Astrocyte of the spinal cord (primary cell): ENCODE results near the gene CHD6.

ENCODE experiments used
- DNase-seq: peaks from one replicate; pipeline ENCODE4 v3.0.0; 2011; ENCODE audit warnings: low read depth, low spot score
- H3K4me3 ChIP-seq: 2 replicates; pipeline ENCODE4 v1.5.1; 2011; ENCODE audit warnings: low read depth, mild to moderate bottlenecking, low read length, moderate library complexity
- in situ Hi-C: cut with HindIII; loops from 2 replicates; pipeline ENCODE4 v1.10.0; 2017; ENCODE audit warnings: low sequenced_read_pairs
- TF ChIP-seq, protein P1 (sequence below): IDR thresholded peaks from 2 replicates; pipeline ENCODE4 v1.5.1; 2012; ENCODE audit warnings: low read depth, mild to moderate bottlenecking, low read length, inconsistent platforms

CHD6 gene

DNA sequence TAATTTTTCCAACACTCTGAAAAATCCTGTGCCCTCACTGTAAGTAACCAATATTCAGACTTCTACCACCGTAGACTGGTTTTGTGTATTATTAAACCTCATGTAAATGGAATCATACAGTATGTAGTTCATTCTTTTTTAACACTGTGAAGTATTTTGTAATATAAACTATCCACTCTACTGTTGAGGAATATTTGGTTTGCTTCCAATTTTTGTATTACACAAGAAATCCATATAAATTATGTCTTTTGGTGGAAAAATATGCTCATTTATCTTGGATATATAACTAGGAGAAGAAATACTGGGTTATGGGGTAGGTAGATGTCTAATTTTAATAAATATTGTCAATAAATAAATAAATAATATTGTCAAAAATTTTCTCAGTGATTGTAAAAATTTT lies 116.8 kb downstream of the CHD6 start:
- TF ChIP-seq, protein P1, sequence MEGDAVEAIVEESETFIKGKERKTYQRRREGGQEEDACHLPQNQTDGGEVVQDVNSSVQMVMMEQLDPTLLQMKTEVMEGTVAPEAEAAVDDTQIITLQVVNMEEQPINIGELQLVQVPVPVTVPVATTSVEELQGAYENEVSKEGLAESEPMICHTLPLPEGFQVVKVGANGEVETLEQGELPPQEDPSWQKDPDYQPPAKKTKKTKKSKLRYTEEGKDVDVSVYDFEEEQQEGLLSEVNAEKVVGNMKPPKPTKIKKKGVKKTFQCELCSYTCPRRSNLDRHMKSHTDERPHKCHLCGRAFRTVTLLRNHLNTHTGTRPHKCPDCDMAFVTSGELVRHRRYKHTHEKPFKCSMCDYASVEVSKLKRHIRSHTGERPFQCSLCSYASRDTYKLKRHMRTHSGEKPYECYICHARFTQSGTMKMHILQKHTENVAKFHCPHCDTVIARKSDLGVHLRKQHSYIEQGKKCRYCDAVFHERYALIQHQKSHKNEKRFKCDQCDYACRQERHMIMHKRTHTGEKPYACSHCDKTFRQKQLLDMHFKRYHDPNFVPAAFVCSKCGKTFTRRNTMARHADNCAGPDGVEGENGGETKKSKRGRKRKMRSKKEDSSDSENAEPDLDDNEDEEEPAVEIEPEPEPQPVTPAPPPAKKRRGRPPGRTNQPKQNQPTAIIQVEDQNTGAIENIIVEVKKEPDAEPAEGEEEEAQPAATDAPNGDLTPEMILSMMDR = no peak
- no peak overlapping the region for H3K4me3 ChIP-seq
- no peak for DNase-seq
- in situ Hi-C loops = no loop called here

DNA sequence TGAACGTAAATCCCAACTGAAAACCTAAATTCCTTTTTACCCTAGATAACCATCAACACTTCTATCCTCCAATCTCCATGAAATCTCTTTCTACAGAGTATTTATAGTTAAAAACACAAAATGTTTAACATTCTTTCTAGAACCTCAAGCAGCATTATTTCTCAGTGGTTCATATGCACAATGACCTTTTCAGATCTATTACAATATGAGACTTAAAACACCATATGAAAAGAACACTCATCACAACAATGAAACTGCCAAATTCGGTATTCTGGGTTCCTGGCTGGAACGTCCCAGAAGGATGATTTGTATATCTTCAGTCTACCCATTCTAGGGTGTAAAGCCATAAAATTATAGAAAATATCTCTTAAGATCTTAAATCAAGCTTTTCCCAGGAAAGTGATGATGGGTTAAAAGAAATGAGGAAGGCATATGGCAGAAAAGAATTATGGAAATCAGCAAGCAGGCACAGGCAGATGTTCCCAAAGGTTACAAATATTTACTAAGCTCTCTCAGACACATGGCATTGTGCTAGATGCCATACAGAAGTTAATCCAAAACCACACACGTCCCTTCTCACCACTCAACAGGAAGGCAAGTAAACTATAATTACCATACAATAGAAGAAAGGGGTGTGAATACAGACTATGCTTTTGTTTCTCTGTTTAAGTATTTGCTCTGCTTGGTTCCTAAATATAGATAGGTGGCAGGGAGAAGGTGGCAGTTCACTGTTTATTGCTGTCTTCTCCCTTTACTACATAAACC lies 118.0 kb downstream of the CHD6 start:
- in situ Hi-C loops = no loop called here
- peak; percentile 25 for DNase-seq

DNA sequence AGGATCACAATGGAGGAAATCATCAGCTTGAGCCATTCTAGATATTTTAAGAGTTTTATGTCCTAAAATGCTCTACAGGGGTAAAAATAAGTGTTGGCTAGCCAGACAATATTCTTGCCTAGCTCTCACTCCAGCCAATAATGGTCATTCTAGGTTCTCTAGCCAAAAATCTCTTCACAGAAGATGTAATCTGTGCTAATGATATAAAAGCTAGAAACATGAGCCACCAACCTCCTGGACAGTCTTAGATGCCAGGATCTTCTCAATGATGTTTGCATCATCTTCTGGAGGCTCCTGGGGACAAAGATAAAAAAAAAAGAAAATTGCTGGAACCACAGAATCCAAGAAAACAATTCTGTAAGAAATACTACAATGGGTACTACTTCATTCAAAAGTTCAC lies 119.1 kb downstream of the CHD6 start:
- no peak for DNase-seq
- no peak overlapping the region for H3K4me3 ChIP-seq
- in situ Hi-C loops = no loop called here
- TF ChIP-seq, protein P1 = no peak

More for the DNA sequence above, 118.0 kb downstream of the CHD6 start:
- no peak overlapping the region for H3K4me3 ChIP-seq
- TF ChIP-seq, protein P1 = no peak

DNA sequence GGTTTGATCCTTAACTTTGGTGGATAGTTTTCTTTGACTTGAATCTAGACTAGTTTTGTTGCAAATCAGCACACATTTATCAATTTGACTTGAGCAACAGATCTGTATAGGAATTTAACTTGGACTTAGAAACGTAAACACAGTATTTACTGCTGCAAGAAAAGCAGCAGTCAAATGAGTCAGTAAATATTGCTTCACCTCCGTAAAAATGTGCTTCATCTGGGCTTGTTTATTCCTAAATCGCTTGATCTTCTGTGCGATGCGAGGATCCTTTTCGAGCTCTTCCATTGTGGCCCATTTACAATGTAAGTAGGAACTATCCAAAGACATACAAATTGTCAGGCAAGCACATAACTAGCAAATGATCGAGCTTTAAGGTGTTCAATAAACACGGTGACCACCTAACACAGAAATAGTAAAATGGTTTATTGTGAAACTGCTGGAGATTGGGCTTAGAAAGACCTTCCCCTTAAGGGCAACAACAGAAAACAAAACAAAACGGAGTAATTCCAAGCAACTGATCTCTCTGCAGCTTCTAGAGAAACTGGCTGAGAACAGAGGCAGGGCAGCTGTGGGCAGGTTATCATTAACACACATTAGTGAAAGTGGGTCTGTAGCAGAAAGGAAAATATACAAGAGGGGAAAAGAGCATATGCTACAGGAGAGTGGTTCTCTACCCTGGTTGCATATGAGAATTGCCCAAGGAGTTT lies 120.8 kb downstream of the CHD6 start:
- H3K4me3 ChIP-seq = no peak overlapping the region
- TF ChIP-seq, protein P1 = no peak
- DNase-seq = no peak
- in situ Hi-C loops = no loop called here

DNA sequence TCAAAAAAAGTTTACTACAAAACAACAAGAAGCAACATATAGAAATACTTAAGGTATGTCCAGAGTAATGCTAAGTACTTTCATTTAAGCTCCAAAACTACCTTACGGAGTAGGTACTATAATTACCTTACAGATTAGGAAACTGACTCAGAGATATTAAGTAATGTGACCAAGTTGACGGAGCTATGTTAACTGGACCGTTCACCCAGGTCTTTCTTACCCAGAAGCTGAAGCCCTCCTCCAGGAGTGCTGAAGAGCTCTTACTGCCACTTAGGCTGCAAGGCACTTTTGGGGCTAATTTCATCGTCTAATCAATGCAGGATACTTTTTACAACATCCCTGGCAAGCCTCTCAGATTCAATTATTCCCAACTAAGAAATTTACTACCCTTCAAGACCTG lies 123.7 kb downstream of the CHD6 start:
- DNase-seq = no peak
- no peak overlapping the region for H3K4me3 ChIP-seq
- in situ Hi-C loops = no loop called here
- TF ChIP-seq, protein P1 = no peak

DNA sequence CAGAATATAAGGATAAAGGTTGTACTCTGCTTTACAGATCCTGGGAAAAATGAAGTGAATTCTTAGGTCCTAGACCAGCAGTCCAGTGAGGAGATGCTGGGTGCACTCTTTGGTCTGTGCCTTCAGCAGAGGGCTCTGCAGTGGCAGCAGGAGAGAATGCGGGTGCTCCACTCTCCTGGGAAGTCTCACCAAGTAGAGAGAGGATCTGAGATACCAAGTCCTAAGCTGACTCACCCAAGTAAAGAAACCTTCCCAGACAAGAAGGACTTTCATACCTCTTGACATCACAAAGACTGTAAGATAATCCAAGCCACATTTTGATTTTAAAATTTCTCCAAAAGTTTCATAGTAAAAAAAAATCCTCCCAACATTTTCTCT lies 134.6 kb downstream of the CHD6 start:
- peak; percentile 17 for DNase-seq
- TF ChIP-seq, protein P1 = no peak
- in situ Hi-C loops = no loop called here
- no peak overlapping the region for H3K4me3 ChIP-seq
